Right lobe of liver (tissue), 6 donors: ENCODE results near the gene RBM33. TPM values are rescaled to one million over a fixed set of nuclear protein-coding genes. Genes with fewer than 3 reads are reported as not detected.
A peak's percentile ranks its signal among the peaks of the same experiment; 100 is the strongest.
"Not testable (repeated sequence)": the region's sequence is repeated elsewhere in the genome, so short reads cannot be mapped to it uniquely, and the experiment has no call there.

Source experiments
- ATAC-seq, 4 donors: fragments of 200-7000 bp; cut with Tn5 transposase; one replicate each; pipeline ENCODE4 v1.9.1; 2020; ENCODE audit warnings: mild to moderate bottlenecking in 4 of 4, moderate library complexity in 4 of 4
- DNase-seq, 3 donors: peaks; one replicate each; pipeline ENCODE4 v3.0.0-alpha.2; 2020
- H3K27ac ChIP-seq, 3 donors: fragments of 200-600 bp; one replicate each; pipeline ENCODE4 v1.8.0; 2022
- H3K27me3 ChIP-seq, 2 donors: fragments of 200-600 bp; one replicate each; pipeline ENCODE4 v1.8.0; 2022
- H3K36me3 ChIP-seq, 4 donors: fragments of 200-600 bp; sonication (generic) in 1 of 4; one replicate each; pipeline versions ENCODE4 v1.5.1 to v1.8.0; 2017 to 2022; ENCODE audit warnings: control low read depth in 1 of 4
- H3K4me1 ChIP-seq, 4 donors: fragments of 200-600 bp; sonication (generic) in 1 of 4; one replicate each; pipeline versions ENCODE4 v1.5.1 to v1.8.0; 2017 to 2022; ENCODE audit warnings: control low read depth in 1 of 4
- H3K4me3 ChIP-seq, 3 donors: fragments of 200-600 bp; one replicate each; pipeline ENCODE4 v1.8.0; 2022
- H3K9me3 ChIP-seq, 4 donors: fragments of 200-600 bp; sonication (generic) in 1 of 4; one replicate each; pipeline versions ENCODE4 v1.5.1 to v1.8.0; 2017 to 2022; ENCODE audit warnings: control low read depth in 1 of 4
- CTCF ChIP-seq, 4 donors: fragments of 200-600 bp in 3 of 4; fragments of 450-650 bp in 1 of 4; IDR thresholded peaks; one replicate each; pipeline versions ENCODE4 v1.5.1 to v1.8.0; 2016 to 2022; ENCODE audit warnings: antibody characterized with exemption in 4 of 4, mild to moderate bottlenecking in 2 of 4
- POLR2A ChIP-seq: fragments of 450-650 bp; IDR thresholded peaks from one replicate; pipeline ENCODE4 v1.6.1; 2017; ENCODE audit warnings: antibody characterized with exemption, mild to moderate bottlenecking
- whole genome bisulfite sequencing: methylation state at CpG from one replicate; pipeline ENCODE4 v1.1.6; 2018; ENCODE audit warnings: low coverage, low lambda C conversion rate; ENCODE audit not compliant: insufficient coverage; ENCODE audit errors: missing lambda C conversion rate; 5-methylcytosine and 5-hydroxymethylcytosine counted together
- intact Hi-C, 2 donors: fragments of 100-400 bp; cut with DNase I; formaldehyde crosslinking; loops; one replicate each; pipeline versions ENCODE4 v1.11.2 to v1.14.1; 2022
- total RNA-seq, 6 experiments: library from RNA; depleted of rRNA in 2 of 6; stranded (reverse); fragments of >200 nt in 2 of 6; fragmentation: NEBNext Ultra II Directional in 3 of 6; extraction: Animal tissue kit (Norgen Biotek cat#: 25700) in 3 of 6; gene quantifications; one replicate each; pipeline versions ENCODE4 v1.1.0 to v1.2.4, GENCODE V29; 2016 to 2023
- donor health status: DM: no; HTN: yes; CAD: no.
- donor health status: DM: no; HTN: no; CAD: no.
- donor health status: DM: no; HTN: no; CAD: no.
- donor health status: DM: no; HTN: yes; CAD: no.
- donor health status: DM: no; HTN: yes; CAD: no.

The RBM33 gene
- total RNA-seq, 6 experiments from 2014 or later = 24.9 to 55.1 (median 32.0) TPM

GRCh38 chr7:155685070-155685790 is 40.8 kb downstream of the RBM33 start:
- Histone ChIP-seq H3K4me3 (no peak overlapping the region), H3K27me3 (no peaks in the 10 kb centered on the region), H3K4me1 (peaks cover 0 to 33% (median 14%) of the 10 kb centered on the region in 4 donors), H3K27ac (no peak overlapping the region), H3K9me3 (no peaks in the 10 kb centered on the region), H3K36me3 (peaks cover 0 to 14% (median 2%) of the 10 kb centered on the region in 4 donors)
- DNase-seq (no peak), ATAC-seq (no peak)
- intact Hi-C loops = no loop called here
- TF ChIP-seq POLR2A = no peak
- TF ChIP-seq CTCF (IDR thresholded peaks at IDR 0.05) = no peak
- WGBS = 92% methylated on average over 12 of the region's 12 CpGs

- no peaks in the 10 kb centered on the region for H3K27me3 ChIP-seq
- no peak overlapping the region for H3K4me3 ChIP-seq
- ATAC-seq (no peak), DNase-seq (no peak)
- WGBS = 83% methylated on average over 2 of the region's 2 CpGs
- H3K27ac ChIP-seq = no peak overlapping the region
- no peaks in the 10 kb centered on the region for H3K9me3 ChIP-seq
- TF ChIP-seq POLR2A (no peak), CTCF (IDR thresholded peaks at IDR 0.05) (no peak)
- peaks cover 0 to 29% (median 13%) of the 10 kb centered on the region in 4 donors for H3K4me1 ChIP-seq
- H3K36me3 ChIP-seq = peaks cover 0 to 12% (median 2%) of the 10 kb centered on the region in 4 donors
- intact Hi-C loops = no loop called here
Observed at GRCh38 chr7:155685791-155686160, 41.3 kb downstream of the RBM33 start.

- H3K4me3 ChIP-seq, DNase-seq, H3K27ac ChIP-seq, H3K9me3 ChIP-seq, ATAC-seq, H3K36me3 ChIP-seq, intact Hi-C loops, H3K27me3 ChIP-seq: not testable (repeated sequence)
- 0% methylated on average over 1 of the region's 2 CpGs for WGBS
- peaks cover 0 to 23% (median 8%) of the 10 kb centered on the region in 4 donors for H3K4me1 ChIP-seq
Observed at GRCh38 chr7:155686620-155687324, 42.3 kb downstream of the RBM33 start.

- intact Hi-C loops, H3K36me3 ChIP-seq, DNase-seq, ATAC-seq, H3K4me3 ChIP-seq, H3K9me3 ChIP-seq, H3K27me3 ChIP-seq, H3K27ac ChIP-seq: not testable (repeated sequence)
- peaks cover 0 to 18% (median 9%) of the 10 kb centered on the region in 4 donors for H3K4me1 ChIP-seq
- WGBS = 69% methylated on average over 2 of the region's 2 CpGs
Observed at GRCh38 chr7:155688237-155688636, 43.8 kb downstream of the RBM33 start.

GRCh38 chr7:155690655-155691054 is 46.2 kb downstream of the RBM33 start:
- peaks cover 0 to 13% (median 5%) of the 10 kb centered on the region in 4 donors for H3K4me1 ChIP-seq
- ATAC-seq = not testable (repeated sequence)
- WGBS = 83% methylated on average over 1 of the region's 3 CpGs

GRCh38 chr7:155692317-155692716 is 47.9 kb downstream of the RBM33 start:
- H3K27me3 ChIP-seq = no peaks in the 10 kb centered on the region
- no peak overlapping the region for H3K27ac ChIP-seq
- no peaks in the 10 kb centered on the region for H3K9me3 ChIP-seq
- H3K4me1 ChIP-seq = peaks cover 0 to 13% (median 5%) of the 10 kb centered on the region in 4 donors
- ATAC-seq (peak; percentile 55 to 91 (median 81)), DNase-seq (no peak)
- intact Hi-C loops = no loop called here
- TF ChIP-seq CTCF (IDR thresholded peaks at IDR 0.05) (no peak), POLR2A (no peak)
- H3K36me3 ChIP-seq = no peaks in the 10 kb centered on the region
- 60% methylated on average over 5 of the region's 5 CpGs for WGBS
- H3K4me3 ChIP-seq = no peak overlapping the region

More at GRCh38 chr7:155690655-155691054, 46.2 kb downstream of the RBM33 start:
- H3K27ac ChIP-seq, H3K27me3 ChIP-seq, DNase-seq, H3K4me3 ChIP-seq, intact Hi-C loops, H3K9me3 ChIP-seq, H3K36me3 ChIP-seq: not testable (repeated sequence)
